GM19395 (cell line): Measurements from ENCODE around the gene D2HGDH.
"Not testable (repeated sequence)": the region's sequence is repeated elsewhere in the genome, so short reads cannot be mapped to it uniquely, and the experiment has no call there.

Experiments
- ATAC-seq: cut with Tn5 transposase; IDR thresholded peaks from one replicate; pipeline ENCODE4 v1.9.1; 2021; ENCODE audit warnings: mild to moderate bottlenecking, moderate library complexity; ENCODE audit not compliant: unreplicated experiment

Gene D2HGDH

GRCh38 chr2:241804326-241805229, 70.1 kb downstream of the D2HGDH start:
- ATAC-seq: peak; percentile 35

- not testable (repeated sequence) for ATAC-seq
These were observed 71.8 kb downstream of the D2HGDH start for GRCh38 chr2:241806217-241806616.

- ATAC-seq: no peak
These were observed 73.8 kb downstream of the D2HGDH start for GRCh38 chr2:241808051-241808720.

GRCh38 chr2:241808721-241809382, 74.4 kb downstream of the D2HGDH start, which contains the start of gene NEU4:
Gene NEU4, plus strand, starts transcription at chr2:241809193. Its CDS starts 5,292 bp downstream, at chr2:241814485.
- no peak for ATAC-seq

GRCh38 chr2:241809383-241810306, 75.2 kb downstream of the D2HGDH start:
- ATAC-seq: no peak

GRCh38 chr2:241810307-241811200, 76.1 kb downstream of the D2HGDH start:
- ATAC-seq: no peak

- no peak for ATAC-seq
These were observed 76.9 kb downstream of the D2HGDH start for GRCh38 chr2:241811201-241811951.

- ATAC-seq: no peak
These were observed 77.7 kb downstream of the D2HGDH start for GRCh38 chr2:241811952-241812729.

- no peak for ATAC-seq
These were observed 78.6 kb downstream of the D2HGDH start for GRCh38 chr2:241812730-241813643.

GRCh38 chr2:241813644-241814392, 79.4 kb downstream of the D2HGDH start:
- ATAC-seq: no peak

- ATAC-seq: no peak
These were observed 79.9 kb downstream of the D2HGDH start for GRCh38 chr2:241814393-241814642.

GRCh38 chr2:241814643-241815476, 80.4 kb downstream of the D2HGDH start:
- no peak for ATAC-seq

GRCh38 chr2:241815477-241816430, 81.3 kb downstream of the D2HGDH start:
- no peak for ATAC-seq

- no peak for ATAC-seq
These were observed 82.1 kb downstream of the D2HGDH start for GRCh38 chr2:241816431-241817121.
